Endothelial cell of umbilical vein (primary cell): ENCODE measurements around the gene PHC2. TPM values are rescaled to one million over a fixed set of nuclear protein-coding genes. Genes with fewer than 3 reads are reported as not detected.

Experiments
- BruUV-seq: library from RNA; stranded (reverse); fragments of 400-500 nt; replicated peaks from 2 replicates; lab custom pipeline; 2021; lab: Mats Ljungman, UMichigan
- CTCF ChIA-PET: fragments of 300-600, 350-600 bp; sonication (Branson Sonifier 250); formaldehyde crosslinking; loops from one replicate; lab custom pipeline; 2021; ENCODE audit warnings: antibody characterized with exemption, inconsistent platforms; lab: Charles Lee
- POLR2A ChIA-PET: fragments of 300-600, 350-600 bp; sonication (Branson Sonifier 250); formaldehyde crosslinking; loops from one replicate; lab custom pipeline; 2021; ENCODE audit warnings: antibody characterized with exemption, inconsistent platforms; lab: Charles Lee
- DNase-seq: peaks from one replicate; pipeline ENCODE4 v3.0.0-alpha.2; 2011; ENCODE audit warnings: low read depth, low spot score
- FAIRE-seq: peaks from 2 replicates; lab custom pipeline; 2011; peaks lifted over from hg19 to GRCh38; lab: Jason Lieb, UNC
- H2AFZ ChIP-seq: 2 replicates; pipeline ENCODE4 v1.6.0; 2012; ENCODE audit warnings: low read depth, low read length, control low read depth, inconsistent platforms
- H3K27ac ChIP-seq: 2 replicates; pipeline ENCODE4 v1.5.1; 2011; ENCODE audit warnings: low read depth, mild to moderate bottlenecking, control low read depth, low read length, moderate library complexity; ENCODE audit not compliant: insufficient read depth
- H3K27me3 ChIP-seq, 2 experiments: 2 replicates each; pipeline versions ENCODE4 v1.6.0 to v1.6.1; 2011; ENCODE audit warnings: low read length in 2 of 2, mixed read lengths in 1 of 2; ENCODE audit not compliant: control insufficient read depth in 2 of 2, insufficient read depth in 2 of 2
- H3K36me3 ChIP-seq, 2 experiments: 2 replicates in 1 of 2; 3 replicates in 1 of 2; pipeline ENCODE4 v1.5.1; 2011; ENCODE audit warnings: low read length in 2 of 2, mild to moderate bottlenecking in 1 of 2, moderate library complexity in 1 of 2; ENCODE audit not compliant: control insufficient read depth in 2 of 2, insufficient read depth in 2 of 2; ENCODE audit errors: extremely low read depth in 1 of 2
- H3K4me1 ChIP-seq: 3 replicates; pipeline ENCODE4 v1.5.1; 2011; ENCODE audit warnings: mild to moderate bottlenecking, low read length; ENCODE audit not compliant: control insufficient read depth, insufficient read depth; ENCODE audit errors: extremely low read depth
- H3K4me2 ChIP-seq: 2 replicates; pipeline ENCODE4 v1.6.1; 2011; ENCODE audit warnings: low read length, control low read depth, mixed read lengths; ENCODE audit not compliant: insufficient read depth
- H3K4me3 ChIP-seq, 3 experiments: fragments of 200-600 bp in 1 of 3; sonication (generic), shearing (Covaris generic) in 1 of 3; replicated peaks in 1 of 3; 2 replicates each; pipeline ENCODE4 v1.5.1; 2011 to 2016; ENCODE audit warnings: control low read depth in 3 of 3, low read length in 3 of 3, mild to moderate bottlenecking in 2 of 3, inconsistent platforms in 1 of 3, low read depth in 1 of 3, moderate library complexity in 1 of 3; ENCODE audit not compliant: insufficient read depth in 1 of 3
- H3K79me2 ChIP-seq: 2 replicates; pipeline ENCODE4 v1.6.0; 2012; ENCODE audit warnings: low read length, inconsistent platforms; ENCODE audit not compliant: control insufficient read depth, insufficient read depth
- H3K9ac ChIP-seq: replicated peaks from 2 replicates; pipeline ENCODE3; 2011; ENCODE audit warnings: low read length, control low read depth; ENCODE audit not compliant: insufficient read depth; ENCODE audit errors: extremely low read depth
- H3K9me1 ChIP-seq: replicated peaks from 3 replicates; pipeline ENCODE4 v1.6.0; 2011; ENCODE audit warnings: mild to moderate bottlenecking, low read length; ENCODE audit not compliant: control insufficient read depth, insufficient read depth; ENCODE audit errors: extremely low read depth
- H3K9me3 ChIP-seq: replicated peaks from 2 replicates; pipeline ENCODE4 v1.5.1; 2012; ENCODE audit warnings: low read length, inconsistent platforms; ENCODE audit not compliant: control insufficient read depth, insufficient read depth
- H4K20me1 ChIP-seq: replicated peaks from 2 replicates; pipeline ENCODE3; 2011; ENCODE audit warnings: mild to moderate bottlenecking, low read length; ENCODE audit not compliant: control insufficient read depth, insufficient read depth; ENCODE audit errors: extremely low read depth
- CTCF ChIP-seq, 2 donors: IDR thresholded peaks; 1 replicate in 1 of 2; 2 replicates in 1 of 2; pipeline ENCODE4 v1.5.1; 2011; ENCODE audit warnings: low read length in 2 of 2, mild to moderate bottlenecking in 2 of 2, moderate library complexity in 2 of 2, control low read depth in 1 of 2, inconsistent platforms in 1 of 2, low read depth in 1 of 2; ENCODE audit not compliant: insufficient read depth in 1 of 2; ENCODE audit errors: extremely low read depth in 1 of 2
- EZH2 ChIP-seq: IDR thresholded peaks from 2 replicates; pipeline ENCODE4 v1.6.1; 2012; ENCODE audit warnings: borderline replicate concordance, low read depth, mild to moderate bottlenecking, moderate library complexity, low read length, inconsistent platforms; ENCODE audit not compliant: severe bottlenecking
- FOS ChIP-seq: IDR thresholded peaks from 2 replicates; pipeline ENCODE4 v1.6.1; 2011; ENCODE audit warnings: mild to moderate bottlenecking, low read length, moderate library complexity, borderline replicate concordance; ENCODE audit not compliant: insufficient read depth
- GATA2 ChIP-seq: IDR thresholded peaks from 2 replicates; pipeline ENCODE4 v1.7.0; 2011; ENCODE audit warnings: low read depth, mild to moderate bottlenecking, moderate library complexity, mixed read lengths, low read length; ENCODE audit not compliant: insufficient read length, insufficient read depth
- JUN ChIP-seq: IDR thresholded peaks from 2 replicates; pipeline ENCODE4 v1.6.1; 2011; ENCODE audit warnings: borderline replicate concordance, low read depth; ENCODE audit not compliant: insufficient read length, insufficient read depth
- MAX ChIP-seq: IDR thresholded peaks from 2 replicates; pipeline ENCODE4 v1.6.1; 2011; ENCODE audit not compliant: insufficient read depth, insufficient read length
- MYC ChIP-seq: IDR thresholded peaks from one replicate; pipeline ENCODE4 v1.6.1; 2011; ENCODE audit warnings: mild to moderate bottlenecking, low read depth, low read length
- POLR2A ChIP-seq: IDR thresholded peaks from 2 replicates; pipeline ENCODE4 v1.6.1; 2012; ENCODE audit warnings: low read depth, mild to moderate bottlenecking, control low read depth, low read length
- POLR2AphosphoS5 ChIP-seq: IDR thresholded peaks from 2 replicates; pipeline ENCODE4 v1.6.1; 2012; ENCODE audit warnings: low read depth, mild to moderate bottlenecking, control low read depth, low read length, moderate library complexity; ENCODE audit not compliant: insufficient read depth
- dilution Hi-C: fragments of 300-500 bp; cut with MboI; formaldehyde crosslinking; loops from one replicate; pipeline ENCODE4 v1.15.0; 2019; ENCODE audit warnings: low sequenced_read_pairs; ENCODE audit not compliant: extremely low pct_ligation_motif_present
- intact Hi-C: fragments of 100-400 bp; cut with micrococcal nuclease; formaldehyde crosslinking; loops from one replicate; pipeline ENCODE4 v1.10.0; 2022
- polyA plus RNA-seq, 4 experiments: library from polyadenylated mRNA; depleted of rRNA in 3 of 4; stranded (reverse) in 3 of 4; unstranded in 1 of 4; fragments of >200 nt; gene quantifications; 2 replicates each; pipeline versions ENCODE4 v1.2.1 to v1.2.3, GENCODE V29; 2011 to 2012; ENCODE audit warnings: missing spikeins in 1 of 4
- total RNA-seq: library from RNA; stranded (reverse); gene quantifications from 2 replicates; pipeline ENCODE4 v1.2.3, GENCODE V29; 2021

PHC2 gene
- total and polyA plus RNA-seq, 2 donors (not counting 3 experiments of a cell fraction or from before 2014, with no cell fraction given) = 65.6 to 79.0 TPM

- dilution Hi-C loops (no loop called here), intact Hi-C loops (no loop called here)
- FAIRE-seq (no peak), DNase-seq (no peak)
- Histone ChIP-seq H3K4me2 (no peak overlapping the region), H3K9me1 (no peaks in the 10 kb centered on the region), H3K79me2 (peaks cover 2% of the 10 kb centered on the region), H3K36me3 (peaks cover 46 to 82% of the 10 kb centered on the region in 2 experiments), H2AFZ (no peak overlapping the region), H4K20me1 (no peaks in the 10 kb centered on the region), H3K9me3 (no peaks in the 10 kb centered on the region), H3K4me1 (no peaks in the 10 kb centered on the region), H3K27me3 (no peaks in the 10 kb centered on the region), H3K4me3 (no peak overlapping the region), H3K9ac (no peak overlapping the region), H3K27ac (no peak overlapping the region)
- no TSS peak for BruUV-seq
- TF ChIP-seq POLR2AphosphoS5 = no peak
- TF ChIP-seq MYC = no peak
- TF ChIP-seq MAX = no peak
- no peak for TF ChIP-seq JUN
- no peak for TF ChIP-seq GATA2
- no peak for TF ChIP-seq EZH2
- no peak for TF ChIP-seq POLR2A
- TF ChIP-seq CTCF (IDR thresholded peaks at IDR 0.05; ENCODE audit: extremely low read depth in 1 of 2, insufficient read depth in 1 of 2, low read depth in 1 of 2, low read length in 2 of 2) = no peak
- TF ChIP-seq FOS = no peak
- ChIA-PET POLR2A (interaction anchor here (0.6 kb wide), 1 partner anchor 18 kb away, joined by 3 read pairs; no protein-coding TSS in a partner anchor), CTCF (interaction anchor here (1.7 kb wide), 1 partner anchor 31 kb away, joined by 5 read pairs; no protein-coding TSS in a partner anchor)
These were observed 104.1 kb downstream of the PHC2 start for GRCh38 chr1:33326785-33327184.
